Gastrocnemius medialis (tissue), 4 donors: ENCODE measurements around the gene VPS39. TPM values are rescaled to one million over a fixed set of nuclear protein-coding genes. Genes with fewer than 3 reads are reported as not detected.

Experiments
- ATAC-seq, 2 donors: fragments of 150-250 bp; one replicate each; pipeline ENCODE4 v1.9.1; 2016
- DNase-seq, 2 donors: peaks; one replicate each; pipeline ENCODE4 v3.0.0-alpha.2; 2019
- H3K27ac ChIP-seq, 4 donors: fragments of 200-600 bp; sonication (generic); 1 replicate in 1 of 4; 2 replicates in 3 of 4; pipeline ENCODE4 v1.5.1; 2016 to 2018; ENCODE audit warnings: mild to moderate bottlenecking in 2 of 4, moderate library complexity in 1 of 4
- H3K27me3 ChIP-seq, 3 donors: fragments of 200-600 bp; sonication (generic) in 2 of 3; 1 replicate in 1 of 3; 2 replicates in 2 of 3; pipeline versions ENCODE4 v1.5.1 to v1.6.0; 2016 to 2019; ENCODE audit warnings: mild to moderate bottlenecking in 1 of 3, moderate library complexity in 1 of 3
- H3K36me3 ChIP-seq, 2 donors: fragments of 200-600 bp; sonication (generic) in 1 of 2; one replicate each; pipeline ENCODE4 v1.5.1; 2017 to 2018
- H3K4me1 ChIP-seq, 2 donors: fragments of 200-600 bp; sonication (generic) in 1 of 2; one replicate each; pipeline ENCODE4 v1.5.1; 2016 to 2017; ENCODE audit warnings: mild to moderate bottlenecking in 2 of 2
- H3K4me3 ChIP-seq, 4 donors: fragments of 200-600 bp; sonication (generic) in 3 of 4; 1 replicate in 1 of 4; 2 replicates in 3 of 4; pipeline ENCODE4 v1.5.1; 2016 to 2019; ENCODE audit warnings: mild to moderate bottlenecking in 2 of 4
- H3K9me3 ChIP-seq, 3 donors: fragments of 200-600 bp; sonication (generic) in 2 of 3; 1 replicate in 1 of 3; 2 replicates in 2 of 3; pipeline ENCODE4 v1.5.1; 2016 to 2019
- CTCF ChIP-seq, 5 experiments: fragments of 450-650 bp in 3 of 5; fragments of 200-600 bp in 2 of 5; sonication (generic) in 2 of 5; IDR thresholded peaks in 4 of 5; conservative IDR thresholded peaks in 1 of 5; 1 replicate in 4 of 5; 2 replicates in 1 of 5; pipeline ENCODE4 v1.5.1; 2016 to 2019; ENCODE audit warnings: antibody characterized with exemption in 5 of 5, mild to moderate bottlenecking in 3 of 5, moderate library complexity in 3 of 5
- POLR2A ChIP-seq, 2 donors: fragments of 450-650 bp; IDR thresholded peaks; one replicate each; pipeline ENCODE4 v1.6.1; 2017; ENCODE audit warnings: antibody characterized with exemption in 2 of 2, mild to moderate bottlenecking in 2 of 2, moderate library complexity in 2 of 2
- in situ Hi-C, 4 donors: fragments of 200-750 bp; cut with MboI; loops; one replicate each; pipeline versions ENCODE4 v1.15.0 to v1.8.0; 2017; ENCODE audit warnings: low sequenced_read_pairs in 4 of 4
- intact Hi-C: fragments of 100-400 bp; cut with DNase I; formaldehyde crosslinking; loops from one replicate; pipeline ENCODE4 v1.15.1; 2023; ENCODE audit warnings: low total_unique reads
- total RNA-seq, 4 donors: library from RNA; depleted of rRNA; stranded (reverse); fragments of >200 nt; gene quantifications; one replicate each; pipeline versions ENCODE4 v1.1.0 to v1.2.3, GENCODE V29; 2016

VPS39 gene
- total RNA-seq, 4 donors from 2014 or later = 28.8 to 41.8 (median 35.2) TPM

GRCh38 chr15:42226648-42227047 lies 18.5 kb upstream of the VPS39 start:
- in situ Hi-C loops (no loop called here), intact Hi-C loops (no loop called here)
- no peak for TF ChIP-seq POLR2A (IDR thresholded peaks at IDR 0.05)
- no peak overlapping the region for H3K4me3 ChIP-seq
- H3K27ac ChIP-seq = no peak overlapping the region
- H3K4me1 ChIP-seq = no peaks in the 10 kb centered on the region
- DNase-seq = no peak
- no peaks in the 10 kb centered on the region for H3K27me3 ChIP-seq
- H3K36me3 ChIP-seq = peaks cover 0 to 90% of the 10 kb centered on the region in 2 donors
- no peak for ATAC-seq
- no peaks in the 10 kb centered on the region for H3K9me3 ChIP-seq

DNA sequence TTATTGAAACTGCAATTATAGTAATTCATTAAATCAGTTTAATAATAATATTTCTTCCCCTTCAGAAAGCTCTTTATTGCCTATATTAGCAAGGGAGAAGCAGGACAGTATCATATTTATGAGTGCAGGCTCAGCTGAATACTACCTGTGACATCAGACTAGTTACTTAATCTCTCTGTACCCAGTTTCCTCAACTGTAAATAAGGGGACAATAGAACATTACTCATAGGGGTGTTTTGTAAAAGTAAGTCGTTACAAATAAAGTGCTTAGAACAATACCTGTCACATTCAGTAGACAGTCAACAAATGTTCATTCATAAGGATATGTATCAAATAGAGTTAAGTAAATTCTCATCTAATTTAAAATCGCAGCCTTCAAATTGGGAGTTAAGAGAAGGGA lies 12.1 kb upstream of the VPS39 start:
- H3K4me1 ChIP-seq = no peaks in the 10 kb centered on the region
- peaks cover 3 to 81% of the 10 kb centered on the region in 2 donors for H3K36me3 ChIP-seq
- TF ChIP-seq CTCF (IDR thresholded peaks at IDR 0.05 in 4 of 5, conservative IDR thresholded peaks at IDR 0.05 in 1 of 5) (no peak), POLR2A (IDR thresholded peaks at IDR 0.05) (no peak)
- no peaks in the 10 kb centered on the region for H3K9me3 ChIP-seq
- no peak overlapping the region for H3K27ac ChIP-seq
- no peak overlapping the region for H3K4me3 ChIP-seq
- in situ Hi-C loops (no loop called here), intact Hi-C loops (no loop called here)
- ATAC-seq = no peak
- no peak for DNase-seq
- H3K27me3 ChIP-seq = no peaks in the 10 kb centered on the region

GRCh38 chr15:42218953-42219592 lies 11.0 kb upstream of the VPS39 start:
- H3K27ac ChIP-seq = no peak overlapping the region
- DNase-seq = no peak
- H3K36me3 ChIP-seq = peaks cover 3 to 70% of the 10 kb centered on the region in 2 donors
- no peak overlapping the region for H3K4me3 ChIP-seq
- no peaks in the 10 kb centered on the region for H3K9me3 ChIP-seq
- ATAC-seq = no peak
- H3K4me1 ChIP-seq = no peaks in the 10 kb centered on the region
- H3K27me3 ChIP-seq = no peaks in the 10 kb centered on the region
- intact Hi-C loops (no loop called here), in situ Hi-C loops (no loop called here)
- TF ChIP-seq CTCF (IDR thresholded peaks at IDR 0.05 in 4 of 5, conservative IDR thresholded peaks at IDR 0.05 in 1 of 5) = no peak
- TF ChIP-seq POLR2A (IDR thresholded peaks at IDR 0.05) = no peak

- in situ Hi-C loops = no loop called here
- no peak overlapping the region for H3K4me3 ChIP-seq
- TF ChIP-seq CTCF (IDR thresholded peaks at IDR 0.05 in 4 of 5, conservative IDR thresholded peaks at IDR 0.05 in 1 of 5) (no peak), POLR2A (IDR thresholded peaks at IDR 0.05) (no peak)
- no peak overlapping the region for H3K27ac ChIP-seq
- intact Hi-C loops = no loop called here
- no peaks in the 10 kb centered on the region for H3K9me3 ChIP-seq
- no peak for ATAC-seq
- no peaks in the 10 kb centered on the region for H3K4me1 ChIP-seq
- H3K36me3 ChIP-seq = peaks cover 3 to 62% of the 10 kb centered on the region in 2 donors
- no peaks in the 10 kb centered on the region for H3K27me3 ChIP-seq
- DNase-seq = no peak
Measured at GRCh38 chr15:42217568-42217967, 9.5 kb upstream of the VPS39 start.

DNA sequence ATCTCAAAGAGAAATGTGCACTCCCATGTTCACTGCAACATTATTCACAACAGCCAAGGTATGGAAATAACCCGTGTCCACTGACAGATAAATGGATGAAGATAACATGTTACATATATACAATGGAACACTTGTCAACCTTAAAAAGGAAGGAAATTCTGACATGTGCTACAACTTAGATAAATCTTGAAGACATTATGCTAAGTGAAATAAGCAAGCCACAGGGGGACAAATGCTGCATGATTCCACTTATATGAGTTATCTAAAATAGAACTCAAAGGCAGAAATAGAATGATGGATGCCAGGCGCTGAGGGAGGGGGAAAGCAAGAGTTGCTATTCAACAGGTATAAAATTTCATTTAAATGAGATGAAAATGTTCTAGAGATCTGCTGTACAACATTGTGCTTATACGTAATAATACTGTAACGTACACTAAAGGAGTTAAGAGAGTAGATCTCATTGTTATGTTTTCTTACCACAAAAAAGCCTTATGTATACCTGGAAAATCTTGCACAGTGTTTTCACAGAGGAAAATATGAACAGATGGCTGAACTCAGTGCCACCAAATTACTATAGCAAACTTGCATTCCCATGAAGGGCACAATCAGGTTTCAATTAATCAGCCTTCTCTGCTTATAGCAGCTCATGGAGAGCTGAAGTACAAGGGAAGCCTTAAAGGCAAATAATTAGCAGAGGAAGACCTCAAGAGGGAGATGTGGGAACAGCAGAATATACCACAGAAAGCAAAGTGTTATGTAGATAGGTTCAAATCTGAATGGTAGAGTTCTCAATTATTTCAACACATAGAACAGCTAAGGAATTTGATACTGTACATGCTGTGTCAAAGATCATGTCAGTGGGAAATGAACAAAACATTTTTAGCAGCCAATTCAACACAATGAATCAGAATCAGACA lies 8.1 kb upstream of the VPS39 start:
- no peak overlapping the region for H3K4me3 ChIP-seq
- ATAC-seq = peak in 1 of 2 donors; percentile 8
- intact Hi-C loops (no loop called here), in situ Hi-C loops (no loop called here)
- TF ChIP-seq CTCF (IDR thresholded peaks at IDR 0.05 in 4 of 5, conservative IDR thresholded peaks at IDR 0.05 in 1 of 5) = no peak
- TF ChIP-seq POLR2A (IDR thresholded peaks at IDR 0.05) = no peak
- H3K27ac ChIP-seq = no peak overlapping the region
- peaks cover 3 to 60% of the 10 kb centered on the region in 2 donors for H3K36me3 ChIP-seq
- no peaks in the 10 kb centered on the region for H3K4me1 ChIP-seq
- no peak for DNase-seq
- H3K27me3 ChIP-seq = no peaks in the 10 kb centered on the region
- no peaks in the 10 kb centered on the region for H3K9me3 ChIP-seq
